Fibroblast of the aortic adventitia (primary cell): ENCODE data around the gene IGF1R. TPM values are rescaled to one million over a fixed set of nuclear protein-coding genes. Genes with fewer than 3 reads are reported as not detected.
"Not testable (repeated sequence)": the region's sequence is repeated elsewhere in the genome, so short reads cannot be mapped to it uniquely, and the experiment has no call there.

Experiments used
- DNase-seq: peaks from one replicate; pipeline ENCODE4 v3.0.0-alpha.2; 2010; ENCODE audit warnings: low read depth
- H3K4me3 ChIP-seq: 2 replicates; pipeline ENCODE4 v1.5.1; 2011; ENCODE audit warnings: low read depth, mild to moderate bottlenecking, control low read depth, low read length, moderate library complexity
- total RNA-seq: library from RNA; depleted of rRNA; stranded (reverse); fragments of >200 nt; gene quantifications from 2 replicates; pipeline ENCODE4 v1.2.3, GENCODE V29; 2012; ENCODE audit warnings: low replicate concordance
- TF ChIP-seq, protein P1 (sequence below): IDR thresholded peaks from 2 replicates; pipeline ENCODE4 v1.5.1; 2011; ENCODE audit warnings: mild to moderate bottlenecking, low read length, control low read depth, inconsistent platforms; ENCODE audit not compliant: insufficient read depth

The IGF1R gene
- total RNA-seq, 1 donor = 45.6 TPM

DNA sequence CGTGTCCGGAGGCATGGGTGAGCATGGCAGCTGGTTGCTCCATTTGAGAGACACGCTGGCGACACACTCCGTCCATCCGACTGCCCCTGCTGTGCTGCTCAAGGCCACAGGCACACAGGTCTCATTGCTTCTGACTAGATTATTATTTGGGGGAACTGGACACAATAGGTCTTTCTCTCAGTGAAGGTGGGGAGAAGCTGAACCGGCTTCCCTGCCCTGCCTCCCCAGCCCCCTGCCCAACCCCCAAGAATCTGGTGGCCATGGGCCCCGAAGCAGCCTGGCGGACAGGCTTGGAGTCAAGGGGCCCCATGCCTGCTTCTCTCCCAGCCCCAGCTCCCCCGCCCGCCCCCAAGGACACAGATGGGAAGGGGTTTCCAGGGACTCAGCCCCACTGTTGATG is 309.7 kb downstream of the IGF1R start:
- no peak for DNase-seq
- TF ChIP-seq, protein P1, sequence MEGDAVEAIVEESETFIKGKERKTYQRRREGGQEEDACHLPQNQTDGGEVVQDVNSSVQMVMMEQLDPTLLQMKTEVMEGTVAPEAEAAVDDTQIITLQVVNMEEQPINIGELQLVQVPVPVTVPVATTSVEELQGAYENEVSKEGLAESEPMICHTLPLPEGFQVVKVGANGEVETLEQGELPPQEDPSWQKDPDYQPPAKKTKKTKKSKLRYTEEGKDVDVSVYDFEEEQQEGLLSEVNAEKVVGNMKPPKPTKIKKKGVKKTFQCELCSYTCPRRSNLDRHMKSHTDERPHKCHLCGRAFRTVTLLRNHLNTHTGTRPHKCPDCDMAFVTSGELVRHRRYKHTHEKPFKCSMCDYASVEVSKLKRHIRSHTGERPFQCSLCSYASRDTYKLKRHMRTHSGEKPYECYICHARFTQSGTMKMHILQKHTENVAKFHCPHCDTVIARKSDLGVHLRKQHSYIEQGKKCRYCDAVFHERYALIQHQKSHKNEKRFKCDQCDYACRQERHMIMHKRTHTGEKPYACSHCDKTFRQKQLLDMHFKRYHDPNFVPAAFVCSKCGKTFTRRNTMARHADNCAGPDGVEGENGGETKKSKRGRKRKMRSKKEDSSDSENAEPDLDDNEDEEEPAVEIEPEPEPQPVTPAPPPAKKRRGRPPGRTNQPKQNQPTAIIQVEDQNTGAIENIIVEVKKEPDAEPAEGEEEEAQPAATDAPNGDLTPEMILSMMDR = no peak
- H3K4me3 ChIP-seq = no peak overlapping the region

DNA sequence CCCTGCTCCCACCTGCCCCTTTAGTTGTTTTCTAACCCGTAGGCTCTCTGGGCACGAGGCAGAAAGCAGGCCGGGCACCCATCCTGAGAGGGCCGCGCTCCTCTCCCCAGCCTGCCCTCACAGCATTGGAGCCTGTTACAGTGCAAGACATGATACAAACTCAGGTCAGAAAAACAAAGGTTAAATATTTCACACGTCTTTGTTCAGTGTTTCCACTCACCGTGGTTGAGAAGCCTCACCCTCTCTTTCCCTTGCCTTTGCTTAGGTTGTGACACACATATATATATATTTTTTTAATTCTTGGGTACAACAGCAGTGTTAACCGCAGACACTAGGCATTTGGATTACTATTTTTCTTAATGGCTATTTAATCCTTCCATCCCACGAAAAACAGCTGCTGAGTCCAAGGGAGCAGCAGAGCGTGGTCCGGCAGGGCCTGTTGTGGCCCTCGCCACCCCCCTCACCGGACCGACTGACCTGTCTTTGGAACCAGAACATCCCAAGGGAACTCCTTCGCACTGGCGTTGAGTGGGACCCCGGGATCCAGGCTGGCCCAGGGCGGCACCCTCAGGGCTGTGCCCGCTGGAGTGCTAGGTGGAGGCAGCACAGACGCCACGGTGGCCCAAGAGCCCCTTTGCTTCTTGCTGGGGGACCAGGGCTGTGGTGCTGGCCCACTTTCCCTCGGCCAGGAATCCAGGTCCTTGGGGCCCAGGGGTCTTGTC is 310.7 kb downstream of the IGF1R start:
- H3K4me3 ChIP-seq = no peak overlapping the region
- TF ChIP-seq, protein P1 = no peak
- DNase-seq = no peak

DNA sequence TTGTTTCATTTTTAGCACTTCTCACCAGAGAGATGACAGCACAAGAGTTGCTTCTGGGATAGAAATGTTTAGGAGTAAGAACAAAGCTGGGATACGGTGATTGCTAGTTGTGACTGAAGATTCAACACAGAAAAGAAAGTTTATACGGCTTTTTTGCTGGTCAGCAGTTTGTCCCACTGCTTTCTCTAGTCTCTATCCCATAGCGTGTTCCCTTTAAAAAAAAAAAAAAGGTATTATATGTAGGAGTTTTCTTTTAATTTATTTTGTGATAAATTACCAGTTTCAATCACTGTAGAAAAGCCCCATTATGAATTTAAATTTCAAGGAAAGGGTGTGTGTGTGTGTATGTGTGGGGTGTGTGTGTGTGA is 311.3 kb downstream of the IGF1R start:
- H3K4me3 ChIP-seq = no peak overlapping the region
- DNase-seq = no peak
- TF ChIP-seq, protein P1 = no peak

DNA sequence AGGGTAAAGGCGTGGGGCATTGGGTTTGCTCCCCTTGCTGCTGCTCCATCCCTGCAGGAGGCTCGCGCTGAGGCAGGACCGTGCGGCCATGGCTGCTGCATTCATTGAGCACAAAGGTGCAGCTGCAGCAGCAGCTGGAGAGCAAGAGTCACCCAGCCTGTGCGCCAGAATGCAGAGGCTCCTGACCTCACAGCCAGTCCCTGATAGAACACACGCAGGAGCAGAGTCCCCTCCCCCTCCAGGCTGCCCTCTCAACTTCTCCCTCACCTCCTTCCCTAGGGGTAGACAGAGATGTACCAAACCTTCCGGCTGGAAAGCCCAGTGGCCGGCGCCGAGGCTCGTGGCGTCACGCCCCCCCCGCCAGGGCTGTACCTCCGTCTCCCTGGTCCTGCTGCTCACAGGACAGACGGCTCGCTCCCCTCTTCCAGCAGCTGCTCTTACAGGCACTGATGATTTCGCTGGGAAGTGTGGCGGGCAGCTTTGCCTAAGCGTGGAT is 312.3 kb downstream of the IGF1R start:
- no peak overlapping the region for H3K4me3 ChIP-seq
- DNase-seq = no peak
- TF ChIP-seq, protein P1 = no peak

DNA sequence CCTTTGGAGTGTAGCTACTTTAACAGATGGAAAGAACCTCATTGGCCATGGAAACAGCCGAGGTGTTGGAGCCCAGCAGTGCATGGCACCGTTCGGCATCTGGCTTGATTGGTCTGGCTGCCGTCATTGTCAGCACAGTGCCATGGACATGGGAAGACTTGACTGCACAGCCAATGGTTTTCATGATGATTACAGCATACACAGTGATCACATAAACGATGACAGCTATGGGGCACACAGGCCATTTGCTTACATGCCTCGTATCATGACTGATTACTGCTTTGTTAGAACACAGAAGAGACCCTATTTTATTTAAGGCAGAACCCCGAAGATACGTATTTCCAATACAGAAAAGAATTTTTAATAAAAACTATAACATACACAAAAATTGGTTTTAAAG is 315.1 kb downstream of the IGF1R start:
- no peak for DNase-seq
- TF ChIP-seq, protein P1 = no peak
- H3K4me3 ChIP-seq = no peak overlapping the region

DNA sequence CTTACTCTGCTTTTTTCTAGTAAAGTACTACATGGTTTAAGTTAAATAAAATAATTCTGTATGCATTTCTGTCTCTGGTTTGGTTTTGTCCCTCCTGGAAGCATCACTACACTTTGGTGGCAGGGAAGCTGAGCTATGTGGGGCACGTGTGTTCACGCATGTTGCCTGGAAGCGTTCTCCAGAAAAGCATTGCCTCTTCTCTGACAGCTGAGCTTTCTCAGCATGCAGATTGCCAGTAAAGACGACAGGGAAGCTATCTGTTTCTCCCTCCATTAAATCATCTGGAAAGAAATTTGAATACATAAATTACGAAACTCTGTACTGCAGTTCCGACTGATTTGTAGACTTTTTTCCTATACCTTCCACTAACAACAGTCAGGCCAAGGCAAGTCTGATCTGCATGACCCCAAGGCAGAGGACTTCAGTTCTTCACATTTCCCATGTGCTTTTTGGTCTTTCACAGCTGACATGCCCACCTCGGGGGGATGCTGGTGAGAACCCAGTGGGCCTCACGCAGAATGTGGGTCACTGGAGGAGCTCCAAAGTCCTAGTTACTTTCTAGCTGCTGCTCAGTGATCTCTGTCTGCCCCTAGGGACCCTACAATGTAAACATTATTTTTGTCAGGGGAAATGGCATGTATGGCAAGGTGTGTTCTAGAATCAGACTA is 316.3 kb downstream of the IGF1R start:
- DNase-seq = no peak
- TF ChIP-seq, protein P1 = no peak
- no peak overlapping the region for H3K4me3 ChIP-seq

DNA sequence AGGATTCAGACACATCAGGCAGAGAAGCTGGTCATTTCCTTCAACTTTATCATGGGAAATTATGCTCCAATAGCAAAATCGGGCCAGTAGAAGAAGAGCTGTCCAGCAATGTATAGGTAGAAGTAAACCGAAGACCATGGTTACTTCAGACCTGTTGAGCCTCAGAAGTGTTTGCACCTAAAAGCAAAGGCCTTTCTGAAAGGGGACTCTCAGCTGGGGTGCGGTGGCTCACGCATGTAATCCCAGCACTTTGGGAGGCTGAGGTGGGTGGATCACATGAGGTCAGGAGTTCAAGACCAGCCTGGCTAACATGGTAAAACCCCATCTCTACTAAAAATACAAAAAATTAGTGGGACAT is 316.8 kb downstream of the IGF1R start:
- not testable (repeated sequence) for DNase-seq, H3K4me3 ChIP-seq
